ENCODE results near the gene EXOSC1. TPM values are rescaled to one million over a fixed set of nuclear protein-coding genes. Genes with fewer than 3 reads are reported as not detected.
"Not testable (repeated sequence)": the region's sequence is repeated elsewhere in the genome, so short reads cannot be mapped to it uniquely, and the experiment has no call there.

Gene EXOSC1
- polyA plus RNA-seq, 3 donors from 2014 or later = 60.3 to 96.0 (median 66.8) TPM

DNA sequence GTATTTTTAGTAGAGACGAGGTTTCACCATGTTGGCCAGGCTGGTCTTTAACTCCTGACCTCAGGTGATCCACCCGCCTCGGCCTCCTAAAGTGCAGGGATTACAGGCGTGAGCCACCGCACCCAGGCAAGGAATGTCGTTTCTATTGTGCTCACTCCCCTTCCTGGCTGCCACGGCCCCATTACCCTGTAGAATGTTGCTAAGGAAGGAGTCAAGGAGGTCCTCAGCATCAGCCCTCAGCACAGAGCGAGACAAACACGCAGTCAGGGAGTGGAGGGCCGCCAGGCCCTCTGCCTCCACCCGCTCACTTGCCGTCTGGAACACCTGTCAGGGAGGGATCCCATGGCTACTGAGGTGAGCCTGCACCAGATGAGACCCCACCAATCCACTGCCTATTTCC, 23.0 kb upstream of the EXOSC1 start:
- not testable (repeated sequence) for H3K9me3 Mint-ChIP-seq; H3K27me3 Mint-ChIP-seq (ENCODE audit: low read depth in 3 of 3); H3K4me3 Mint-ChIP-seq; H3K4me1 Mint-ChIP-seq; DNase-seq
- peaks cover 14 to 24% (median 15%) of the 10 kb centered on the region in 3 donors for H3K36me3 Mint-ChIP-seq
- peak overlapping the region in 1 of 6 donors; percentile 17 for H3K27ac Mint-ChIP-seq

DNA sequence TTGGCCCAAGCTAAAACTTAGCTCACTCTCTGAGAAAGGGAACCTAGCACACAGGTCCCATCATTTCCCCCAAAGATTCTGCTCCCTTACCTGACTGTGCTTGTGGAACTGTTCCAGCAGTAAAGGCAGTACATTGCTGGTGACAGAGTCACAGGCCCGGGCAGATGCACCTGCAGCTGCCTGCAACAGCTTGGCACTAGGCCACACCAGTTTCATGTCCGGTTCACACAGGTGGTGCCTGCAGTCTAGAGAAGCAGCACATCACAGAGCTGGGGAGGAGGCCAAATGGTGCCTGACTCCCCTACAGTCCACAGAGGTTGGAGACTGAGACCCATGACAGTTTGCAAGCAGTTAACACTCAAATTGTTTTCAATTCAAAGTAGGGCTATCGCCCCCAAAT, 22.4 kb upstream of the EXOSC1 start:
- no peak overlapping the region for H3K4me3 Mint-ChIP-seq
- peaks cover 0 to 3% of the 10 kb centered on the region in 2 donors for H3K4me1 Mint-ChIP-seq
- peaks cover 0 to 2% (median 0%) of the 10 kb centered on the region in 6 donors for H3K9me3 Mint-ChIP-seq
- no peaks in the 10 kb centered on the region for H3K27me3 Mint-ChIP-seq (ENCODE audit: low read depth in 3 of 3)
- H3K36me3 Mint-ChIP-seq = peaks cover 14 to 24% (median 14%) of the 10 kb centered on the region in 3 donors
- H3K27ac Mint-ChIP-seq = no peak overlapping the region
- DNase-seq = no peak

DNA sequence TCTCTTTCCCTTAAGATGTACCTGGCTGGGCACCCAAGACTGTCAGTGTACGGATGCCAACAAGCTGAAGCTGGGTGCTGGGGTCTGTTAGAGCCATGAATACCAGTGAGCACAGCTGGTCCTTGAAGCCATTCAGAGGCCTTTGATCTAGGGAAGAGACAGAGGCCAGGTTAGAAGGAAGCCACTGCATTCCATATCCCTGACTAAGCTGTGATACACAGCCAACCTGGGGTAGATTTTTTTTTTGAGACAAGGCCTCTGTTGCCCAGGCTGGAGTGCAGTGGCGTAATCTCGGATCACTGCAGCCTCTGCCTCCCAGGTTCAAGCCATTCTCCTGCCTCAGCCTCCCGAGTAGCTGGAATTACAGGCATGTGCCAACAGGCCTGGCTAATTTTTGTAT, 20.9 kb upstream of the EXOSC1 start:
- peaks cover 0 to 2% (median 0%) of the 10 kb centered on the region in 6 donors for H3K9me3 Mint-ChIP-seq
- no peaks in the 10 kb centered on the region for H3K27me3 Mint-ChIP-seq (ENCODE audit: low read depth in 3 of 3)
- H3K36me3 Mint-ChIP-seq = peaks cover 11 to 26% (median 13%) of the 10 kb centered on the region in 3 donors
- no peak overlapping the region for H3K4me3 Mint-ChIP-seq
- H3K27ac Mint-ChIP-seq = peak overlapping the region in 1 of 6 donors; percentile 62
- DNase-seq = no peak
- H3K4me1 Mint-ChIP-seq = peaks cover 0 to 3% of the 10 kb centered on the region in 2 donors

DNA sequence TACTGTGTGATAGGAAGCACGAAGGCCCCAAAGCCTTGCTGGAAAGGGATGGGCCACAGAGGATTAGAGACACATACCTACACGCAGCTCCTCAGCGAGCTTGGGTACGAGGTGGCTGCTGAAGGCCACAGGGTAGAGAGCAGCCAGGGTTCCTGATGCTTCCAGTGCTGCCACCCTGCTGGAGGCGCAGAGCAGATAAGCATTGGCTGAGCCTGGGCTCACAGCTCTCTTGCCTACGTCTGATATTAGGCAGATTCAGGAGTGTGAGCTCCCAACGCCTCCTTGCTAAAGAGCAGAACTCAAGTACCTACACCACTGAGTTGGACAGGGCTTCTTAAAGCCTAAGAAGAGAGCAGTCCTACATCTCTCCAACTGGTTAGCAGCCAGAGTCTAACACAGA, 20.2 kb upstream of the EXOSC1 start:
- DNase-seq = no peak
- Mint-ChIP-seq H3K9me3 (peaks cover 0 to 2% (median 0%) of the 10 kb centered on the region in 6 donors), H3K36me3 (peaks cover 9 to 30% (median 16%) of the 10 kb centered on the region in 3 donors), H3K27me3 (ENCODE audit: low read depth in 3 of 3) (peaks cover 0 to under 1% (median 0%) of the 10 kb centered on the region in 3 donors), H3K4me1 (peaks cover 0 to 3% of the 10 kb centered on the region in 2 donors), H3K4me3 (no peak overlapping the region), H3K27ac (no peak overlapping the region)

DNA sequence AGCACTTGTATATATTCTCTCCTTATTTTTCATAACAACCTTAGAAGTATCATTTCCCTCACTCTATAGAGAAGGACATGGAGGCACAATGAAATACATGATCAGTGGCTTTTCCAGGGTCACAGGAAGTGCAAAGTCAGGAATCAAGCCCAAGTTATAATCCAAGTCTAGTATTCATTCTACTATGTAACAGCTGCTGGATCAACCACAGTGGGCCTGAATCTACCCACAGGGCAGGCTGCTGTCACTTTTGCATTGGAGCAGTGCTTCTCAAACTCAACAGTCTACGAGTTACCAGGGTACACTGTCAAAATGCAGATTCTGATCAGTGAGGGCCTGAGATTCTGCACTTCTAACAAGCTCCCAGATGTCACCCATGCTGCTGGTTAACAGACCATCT, 18.4 kb upstream of the EXOSC1 start:
- peaks cover 16 to 40% (median 20%) of the 10 kb centered on the region in 3 donors for H3K36me3 Mint-ChIP-seq
- H3K9me3 Mint-ChIP-seq = peaks cover 0 to 2% (median 0%) of the 10 kb centered on the region in 6 donors
- no peak overlapping the region for H3K4me3 Mint-ChIP-seq
- H3K27ac Mint-ChIP-seq = peak overlapping the region in 3 of 6 donors; percentile 55 to 63 (median 60)
- peaks cover 0 to 3% (median 0%) of the 10 kb centered on the region in 3 donors for H3K27me3 Mint-ChIP-seq (ENCODE audit: low read depth in 3 of 3)
- H3K4me1 Mint-ChIP-seq = peaks cover 0 to 3% of the 10 kb centered on the region in 2 donors
- DNase-seq = no peak

DNA sequence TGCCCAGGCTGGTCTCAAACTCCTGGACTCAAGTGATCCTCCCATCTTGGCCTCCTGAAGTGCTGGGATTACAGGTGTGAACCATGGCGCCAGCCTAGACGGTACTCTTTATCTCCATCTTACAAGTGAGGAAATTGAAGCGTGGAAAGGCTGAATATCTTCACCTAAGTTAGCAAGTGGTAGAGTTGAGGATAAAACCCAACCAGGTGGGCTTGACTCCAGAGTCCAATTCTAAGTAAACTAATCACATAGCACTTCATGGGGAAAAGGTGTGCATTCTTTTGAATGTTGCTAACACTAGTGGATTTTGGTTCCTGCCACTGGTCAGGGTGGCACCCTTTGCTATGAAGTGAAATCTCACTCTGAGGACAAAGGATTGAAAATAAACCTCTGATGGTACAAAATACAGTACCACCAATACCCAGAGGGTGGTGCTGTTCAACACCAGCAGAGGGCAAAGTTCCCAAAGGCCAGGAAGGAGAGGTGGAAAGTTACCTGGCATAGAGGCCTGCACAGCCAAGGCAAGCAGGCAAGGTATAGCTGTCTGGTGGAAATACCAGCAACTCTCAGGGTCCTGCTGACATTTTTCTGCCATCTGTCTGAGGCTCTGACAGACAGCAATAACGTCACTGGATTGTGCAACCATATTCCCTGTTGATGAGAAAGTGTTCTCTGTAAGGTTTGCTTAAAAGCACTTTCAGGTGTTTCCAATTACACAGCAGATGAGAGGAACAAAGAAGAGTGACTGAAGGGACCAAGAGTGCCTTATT, 17.7 kb upstream of the EXOSC1 start:
- peaks cover 0 to 3% of the 10 kb centered on the region in 2 donors for H3K4me1 Mint-ChIP-seq
- H3K36me3 Mint-ChIP-seq = peaks cover 16 to 45% (median 23%) of the 10 kb centered on the region in 3 donors
- peaks cover 0 to 3% (median 0%) of the 10 kb centered on the region in 3 donors for H3K27me3 Mint-ChIP-seq (ENCODE audit: low read depth in 3 of 3)
- H3K9me3 Mint-ChIP-seq = peaks cover 0 to 2% (median 0%) of the 10 kb centered on the region in 6 donors
- no peak overlapping the region for H3K4me3 Mint-ChIP-seq
- DNase-seq = peak; percentile 22 to 33 (median 24)
- peak overlapping the region in 4 of 6 donors; percentile 52 to 63 (median 58) for H3K27ac Mint-ChIP-seq

DNA sequence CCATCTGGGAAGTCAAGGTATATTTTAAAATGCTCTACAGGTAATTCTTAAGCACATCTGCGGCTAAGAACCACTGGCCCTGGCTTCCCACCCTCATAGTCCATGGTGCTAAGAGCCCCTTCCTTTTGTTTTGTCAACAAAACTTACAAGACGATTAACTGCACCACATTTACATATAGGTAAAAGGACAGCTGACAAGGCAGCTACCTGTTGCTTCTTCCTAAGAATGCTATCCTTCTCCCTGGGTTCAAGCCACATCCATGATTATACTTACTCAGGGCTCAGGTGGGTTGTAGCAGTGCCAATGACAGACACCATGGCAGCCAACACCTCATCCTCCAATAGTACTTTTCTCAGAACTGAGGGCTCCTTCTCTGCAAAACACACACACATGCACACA, 16.5 kb upstream of the EXOSC1 start:
- Mint-ChIP-seq H3K9me3 (peaks cover 0 to 2% (median 0%) of the 10 kb centered on the region in 6 donors), H3K4me3 (no peak overlapping the region), H3K4me1 (peaks cover 0 to 3% of the 10 kb centered on the region in 2 donors), H3K27me3 (ENCODE audit: low read depth in 3 of 3) (peaks cover 0 to 3% (median 0%) of the 10 kb centered on the region in 3 donors), H3K36me3 (peaks cover 21 to 52% (median 29%) of the 10 kb centered on the region in 3 donors), H3K27ac (no peak overlapping the region)
- DNase-seq = no peak

DNA sequence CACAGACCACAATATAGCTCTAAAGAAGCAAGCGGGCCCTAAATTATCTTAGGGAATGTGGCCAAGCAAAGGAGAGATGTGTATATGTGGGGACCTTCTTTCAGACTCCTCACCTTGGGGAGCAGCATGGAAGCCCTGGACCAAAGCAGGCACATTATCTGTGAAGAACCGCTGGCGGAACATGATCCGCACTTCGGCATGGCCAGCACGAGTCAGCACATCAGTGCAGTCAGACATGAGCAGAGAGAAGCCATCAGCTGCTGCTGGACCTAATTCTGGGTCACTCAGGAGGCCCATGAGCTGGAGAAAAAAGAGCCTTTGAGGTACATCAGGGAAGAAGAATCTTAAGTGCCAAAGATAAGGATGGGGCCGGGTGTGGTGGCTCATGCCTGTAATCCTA, 14.1 kb upstream of the EXOSC1 start:
- Mint-ChIP-seq H3K4me1 (peaks cover 0 to 3% of the 10 kb centered on the region in 2 donors), H3K9me3 (peaks cover 0 to 4% (median 0%) of the 10 kb centered on the region in 6 donors), H3K27me3 (ENCODE audit: low read depth in 3 of 3) (peaks cover 0 to 3% (median 0%) of the 10 kb centered on the region in 3 donors), H3K27ac (no peak overlapping the region), H3K4me3 (no peak overlapping the region), H3K36me3 (peaks cover 16 to 47% (median 24%) of the 10 kb centered on the region in 3 donors)
- no peak for DNase-seq

DNA sequence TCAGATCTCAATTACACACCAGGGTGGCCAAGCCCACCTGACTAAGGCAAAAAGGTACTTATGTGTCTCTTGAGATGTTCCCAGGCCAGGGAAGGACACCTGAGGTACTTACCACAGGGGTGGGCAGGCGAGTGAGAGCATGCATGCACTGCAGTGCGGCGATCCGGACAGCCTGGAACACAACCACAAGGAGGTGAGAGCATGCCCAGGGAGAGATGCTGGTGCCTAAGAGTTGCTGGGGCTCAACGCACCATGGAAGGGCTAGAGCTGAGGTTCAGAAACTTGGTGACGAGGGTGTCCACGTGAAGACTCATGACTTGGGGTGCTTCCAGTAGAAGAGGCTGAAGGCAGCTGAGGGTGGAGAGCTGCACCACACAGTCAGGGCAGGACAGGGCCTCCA, 13.3 kb upstream of the EXOSC1 start:
- peak overlapping the region in 4 of 6 donors; percentile 30 to 54 (median 50) for H3K27ac Mint-ChIP-seq
- H3K36me3 Mint-ChIP-seq = peaks cover 16 to 47% (median 24%) of the 10 kb centered on the region in 3 donors

DNA sequence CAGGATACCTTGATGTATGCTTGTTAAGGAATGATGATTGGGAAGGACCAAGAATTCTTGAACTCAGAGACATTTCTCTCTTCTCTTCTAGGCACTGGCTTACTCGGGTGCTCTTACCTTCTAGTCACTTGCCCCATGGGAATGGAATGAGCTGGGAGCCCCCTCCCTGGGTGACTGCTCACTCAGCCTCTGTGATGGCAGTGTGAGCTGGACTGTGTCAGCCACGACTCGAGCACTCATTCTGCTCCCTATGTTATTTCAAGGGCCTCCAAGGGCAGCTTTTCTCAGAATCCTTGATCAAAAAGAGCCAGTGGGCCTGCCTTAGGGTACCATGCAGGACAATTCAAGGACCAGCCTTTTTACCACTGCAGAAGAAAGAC, 10.9 kb upstream of the EXOSC1 start:
- Mint-ChIP-seq H3K4me1 (no peaks in the 10 kb centered on the region), H3K4me3 (no peak overlapping the region), H3K27me3 (ENCODE audit: low read depth in 3 of 3) (peaks cover 0 to 3% (median 2%) of the 10 kb centered on the region in 3 donors), H3K36me3 (peaks cover 12 to 36% (median 20%) of the 10 kb centered on the region in 3 donors), H3K9me3 (peaks cover 0 to 2% (median 0%) of the 10 kb centered on the region in 6 donors), H3K27ac (peak overlapping the region in 3 of 6 donors; percentile 11 to 77 (median 64))
- DNase-seq = no peak

More for the DNA sequence above, 13.3 kb upstream of the EXOSC1 start:
- Mint-ChIP-seq H3K4me3 (no peak overlapping the region), H3K27me3 (ENCODE audit: low read depth in 3 of 3) (peaks cover 0 to 3% (median 0%) of the 10 kb centered on the region in 3 donors), H3K4me1 (peaks cover 0 to 2% of the 10 kb centered on the region in 2 donors), H3K9me3 (peaks cover 0 to 4% (median 0%) of the 10 kb centered on the region in 6 donors)
- no peak for DNase-seq

DNA sequence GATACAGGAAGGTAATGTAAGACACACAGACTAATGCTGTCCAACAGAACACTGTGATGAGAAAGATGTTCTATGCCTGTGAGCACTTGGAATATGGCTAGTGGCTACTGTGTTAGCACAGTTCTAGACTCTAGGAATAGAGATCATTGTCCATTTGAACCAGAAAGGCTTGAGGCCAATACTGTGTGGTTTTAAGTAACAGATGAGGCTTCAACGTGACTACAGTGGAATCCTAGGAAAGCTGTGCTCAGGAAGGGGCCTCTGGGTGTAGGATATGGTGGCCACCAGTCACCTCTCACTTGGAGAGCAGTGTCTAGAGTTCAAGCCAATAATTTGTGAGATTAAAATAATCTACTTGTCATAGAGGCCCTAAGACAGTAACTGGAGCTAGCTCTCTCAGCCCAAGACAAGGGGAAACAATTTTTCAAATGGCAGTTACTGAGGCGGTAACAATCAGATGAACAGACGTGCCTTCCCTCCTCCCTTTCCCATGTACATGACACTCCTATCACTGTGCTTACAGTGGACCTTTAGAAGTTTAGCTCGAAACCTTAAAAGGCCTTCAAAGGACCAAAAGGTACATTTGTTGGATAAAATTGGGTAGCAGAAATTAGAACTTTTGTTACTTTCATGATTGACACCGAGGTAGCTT, 10.4 kb upstream of the EXOSC1 start:
- no peaks in the 10 kb centered on the region for H3K4me1 Mint-ChIP-seq
- H3K27me3 Mint-ChIP-seq (ENCODE audit: low read depth in 3 of 3) = peaks cover 0 to 3% (median 2%) of the 10 kb centered on the region in 3 donors
- H3K4me3 Mint-ChIP-seq = no peak overlapping the region
- peaks cover 0 to 2% (median 0%) of the 10 kb centered on the region in 6 donors for H3K9me3 Mint-ChIP-seq
- H3K27ac Mint-ChIP-seq = peak overlapping the region in 2 of 6 donors; percentile 64 to 77
- peaks cover 12 to 32% (median 16%) of the 10 kb centered on the region in 3 donors for H3K36me3 Mint-ChIP-seq
- no peak for DNase-seq

DNA sequence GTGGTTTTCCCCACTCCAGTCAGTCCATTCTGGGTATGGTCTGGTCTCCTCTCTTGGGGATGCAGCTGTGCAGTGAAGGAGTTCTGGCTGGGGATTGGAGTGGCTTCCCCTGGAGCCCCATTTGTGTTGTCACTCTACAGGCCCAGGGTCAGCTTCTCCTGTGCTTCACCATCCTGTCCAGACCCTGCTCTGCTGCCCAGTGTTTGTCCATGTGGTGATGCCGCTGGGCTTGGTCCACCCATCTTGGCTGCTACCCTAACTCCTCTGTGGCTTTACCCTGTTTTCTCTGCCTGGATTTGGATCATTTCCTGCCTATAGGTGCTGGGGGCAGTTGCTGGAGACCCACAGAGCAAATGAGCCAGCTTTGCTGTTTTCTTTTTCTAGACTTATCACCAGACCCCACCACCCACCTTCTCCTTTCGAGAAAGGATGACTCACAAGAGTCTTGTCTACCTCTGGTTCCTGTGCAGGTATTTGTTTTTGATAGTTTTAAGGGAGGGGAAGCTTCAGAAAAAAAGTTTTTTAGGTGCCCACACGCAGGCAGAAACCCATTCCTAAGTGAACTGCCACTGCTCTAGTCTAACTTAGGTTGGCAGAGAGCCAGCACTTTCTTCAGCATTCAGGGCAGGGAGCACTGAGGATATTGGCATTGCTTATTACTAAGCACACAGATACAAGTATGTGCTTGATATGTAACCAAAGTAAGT, 8.7 kb upstream of the EXOSC1 start:
- Mint-ChIP-seq H3K36me3 (peaks cover 5 to 15% (median 10%) of the 10 kb centered on the region in 3 donors), H3K4me1 (peaks cover 0 to 8% of the 10 kb centered on the region in 2 donors), H3K27ac (peak overlapping the region in 5 of 6 donors; percentile 24 to 84 (median 62)), H3K4me3 (no peak overlapping the region), H3K9me3 (peaks cover 0 to 2% (median 0%) of the 10 kb centered on the region in 6 donors), H3K27me3 (ENCODE audit: low read depth in 3 of 3) (peaks cover 0 to 2% (median 0%) of the 10 kb centered on the region in 3 donors)
- no peak for DNase-seq

DNA sequence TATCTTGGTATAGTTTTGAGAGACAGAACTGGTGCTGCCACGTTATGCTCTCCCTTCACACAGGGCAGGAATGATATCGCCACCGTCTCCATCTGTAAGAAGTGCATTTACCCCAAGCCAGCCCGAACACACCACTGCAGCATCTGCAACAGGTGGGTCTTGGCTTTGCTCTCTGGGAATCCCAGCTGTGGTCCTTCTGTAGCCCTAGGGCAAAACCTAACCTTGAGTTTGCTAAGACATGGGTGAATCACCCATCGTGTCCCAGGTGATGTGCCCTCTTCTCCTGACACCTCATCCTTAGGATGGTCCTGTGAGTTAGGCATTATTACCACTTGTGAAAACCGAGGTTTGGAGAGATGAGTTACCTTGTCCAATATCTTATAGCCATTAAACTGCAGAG, 6.5 kb upstream of the EXOSC1 start:
- Mint-ChIP-seq H3K9me3 (peaks cover 0 to 2% (median 0%) of the 10 kb centered on the region in 6 donors), H3K36me3 (no peaks in the 10 kb centered on the region), H3K4me3 (no peak overlapping the region), H3K27ac (peak overlapping the region in 1 of 6 donors; percentile 34), H3K4me1 (peaks cover 7 to 25% of the 10 kb centered on the region in 2 donors), H3K27me3 (ENCODE audit: low read depth in 3 of 3) (peaks cover 0 to 2% (median 0%) of the 10 kb centered on the region in 3 donors)
- no peak for DNase-seq
